Heart right ventricle (tissue), 16 donors: ENCODE data around the gene KIF3A. TPM values are rescaled to one million over a fixed set of nuclear protein-coding genes. Genes with fewer than 3 reads are reported as not detected.
A peak's percentile ranks its signal among the peaks of the same experiment; 100 is the strongest.

ENCODE experiments used
- ATAC-seq, 8 donors: fragments of 200-7000 bp; cut with Tn5 transposase; one replicate each; pipeline ENCODE4 v1.9.1; 2020; ENCODE audit warnings: mild to moderate bottlenecking in 8 of 8, moderate library complexity in 8 of 8, moderate number of reproducible peaks in 1 of 8
- DNase-seq, 2 donors: peaks; one replicate each; pipeline ENCODE4 v3.0.0-alpha.2; 2020
- H3K27ac ChIP-seq, 10 donors: fragments of 200-600 bp; sonication (generic) in 2 of 10; one replicate each; pipeline versions ENCODE4 v1.5.0 to v1.8.0; 2020 to 2022; ENCODE audit warnings: mild to moderate bottlenecking in 3 of 10
- H3K27me3 ChIP-seq, 7 donors: fragments of 200-600 bp; one replicate each; pipeline ENCODE4 v1.8.0; 2021 to 2022; ENCODE audit warnings: mild to moderate bottlenecking in 2 of 7
- H3K36me3 ChIP-seq, 9 donors: fragments of 200-600 bp; sonication (generic) in 1 of 9; one replicate each; pipeline versions ENCODE4 v1.5.0 to v1.8.0; 2020 to 2022; ENCODE audit warnings: mild to moderate bottlenecking in 2 of 9
- H3K4me1 ChIP-seq, 9 donors: fragments of 200-600 bp; sonication (generic) in 1 of 9; one replicate each; pipeline versions ENCODE4 v1.5.0 to v1.8.0; 2020 to 2022; ENCODE audit warnings: mild to moderate bottlenecking in 4 of 9
- H3K4me3 ChIP-seq, 10 donors: fragments of 200-600 bp; sonication (generic) in 2 of 10; one replicate each; pipeline versions ENCODE4 v1.5.0 to v1.8.0; 2020 to 2022; ENCODE audit warnings: mild to moderate bottlenecking in 7 of 10, moderate library complexity in 2 of 10
- H3K9me3 ChIP-seq, 11 donors: fragments of 200-600 bp in 10 of 11; sonication (generic) in 2 of 11; one replicate each; pipeline versions ENCODE4 v1.5.0 to v1.8.0; 2013 to 2022; ENCODE audit warnings: mild to moderate bottlenecking in 2 of 11, control low read depth in 1 of 11, moderate library complexity in 1 of 11
- WGBS, 2 donors: extraction: QIAGEN DNeasy Blood & Tissue Kit; methylation state at CpG; one replicate each; pipeline ENCODE4 v1.1.7; 2013; ENCODE audit warnings: inconsistent platforms in 1 of 2; 5-methylcytosine and 5-hydroxymethylcytosine counted together
- intact Hi-C, 10 donors: fragments of 100-400 bp; cut with DNase I; formaldehyde crosslinking; loops; one replicate each; pipeline versions ENCODE4 v1.11.1 to v1.14.2; 2022
- polyA plus RNA-seq, 2 donors: library from polyadenylated mRNA; stranded (reverse); fragments of 200-250 nt; gene quantifications; one replicate each; pipeline ENCODE4 v1.2.3, GENCODE V29; 2013
- total RNA-seq, 10 donors: library from RNA; stranded (reverse); fragmentation: NEBNext Ultra II Directional in 3 of 10; extraction: Animal tissue kit (Norgen Biotek cat#: 25700) in 3 of 10; gene quantifications; one replicate each; pipeline versions ENCODE4 v1.2.1 to v1.2.4, GENCODE V29; 2021 to 2023
- TF ChIP-seq, protein P1 (sequence below), 9 donors: fragments of 200-600 bp; sonication (generic) in 2 of 9; IDR thresholded peaks; one replicate each; pipeline versions ENCODE4 v1.5.0 to v1.8.0; 2021 to 2022; ENCODE audit warnings: antibody characterized with exemption in 9 of 9, mild to moderate bottlenecking in 5 of 9, moderate library complexity in 1 of 9
- donor health status: Arrhythmogenic right ventricular cardiomyopathy.
- donor health status: ischemic (EF 13 %, LVEDD 7.1; RV severe dilation, severe dysfunction).
- donor health status: healthy with polysubstance abuse.
- donor health status: DM: no; HTN: yes; CAD: no.
- donor health status: DM: no; HTN: no; CAD: no.
- donor health status: ischemic (EF 25% LVEDD 6.9; RV normal size, moderate dysfunction).
- donor health status: ischemic (EF 25% LVEDD 5.7; RV mildly dilated, moderate dysfunction).
- donor health status: healthy.
- donor health status: DM: yes; HTN: yes; CAD: no.
- donor health status: Ischemic cardiomyopathy.
- donor health status: ischemic (EF 35%, LVEDD 5.7; RV mildly dilated, moderate dysfunction).
- donor health status: nonischemic (EF 11% LVEDD 7.7; RV severe dilation, severe dysfunction).
- donor health status: DM: yes; HTN: yes; CAD: no.
- donor health status: PGD.
- donor health status: ischemic (EF 29% LVEDD 5.4; RV normal size, mild dysfunction).
- donor health status: nonischemic (EF 23%, LVEDD 6.1; RV moderate dilation, normal function).

Gene KIF3A
- total and polyA plus RNA-seq, 12 donors = 2.2 to 18.6 (median 12.5) TPM

GRCh38 chr5:132750471-132751230, 13.3 kb upstream of the KIF3A start:
- Histone ChIP-seq H3K27me3 (peaks cover 0 to 30% (median 16%) of the 10 kb centered on the region in 7 donors), H3K27ac (peak overlapping the region in 1 of 10 donors; percentile 13), H3K9me3 (no peaks in the 10 kb centered on the region), H3K4me3 (no peak overlapping the region), H3K36me3 (peaks cover 0 to 41% (median 0%) of the 10 kb centered on the region in 9 donors), H3K4me1 (peaks cover 4 to 14% (median 9%) of the 10 kb centered on the region in 9 donors)
- DNase-seq (no peak), ATAC-seq (no peak)
- TF ChIP-seq, protein P1, sequence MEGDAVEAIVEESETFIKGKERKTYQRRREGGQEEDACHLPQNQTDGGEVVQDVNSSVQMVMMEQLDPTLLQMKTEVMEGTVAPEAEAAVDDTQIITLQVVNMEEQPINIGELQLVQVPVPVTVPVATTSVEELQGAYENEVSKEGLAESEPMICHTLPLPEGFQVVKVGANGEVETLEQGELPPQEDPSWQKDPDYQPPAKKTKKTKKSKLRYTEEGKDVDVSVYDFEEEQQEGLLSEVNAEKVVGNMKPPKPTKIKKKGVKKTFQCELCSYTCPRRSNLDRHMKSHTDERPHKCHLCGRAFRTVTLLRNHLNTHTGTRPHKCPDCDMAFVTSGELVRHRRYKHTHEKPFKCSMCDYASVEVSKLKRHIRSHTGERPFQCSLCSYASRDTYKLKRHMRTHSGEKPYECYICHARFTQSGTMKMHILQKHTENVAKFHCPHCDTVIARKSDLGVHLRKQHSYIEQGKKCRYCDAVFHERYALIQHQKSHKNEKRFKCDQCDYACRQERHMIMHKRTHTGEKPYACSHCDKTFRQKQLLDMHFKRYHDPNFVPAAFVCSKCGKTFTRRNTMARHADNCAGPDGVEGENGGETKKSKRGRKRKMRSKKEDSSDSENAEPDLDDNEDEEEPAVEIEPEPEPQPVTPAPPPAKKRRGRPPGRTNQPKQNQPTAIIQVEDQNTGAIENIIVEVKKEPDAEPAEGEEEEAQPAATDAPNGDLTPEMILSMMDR (IDR thresholded peaks at IDR 0.05) = no peak
- 76 to 90% methylated on average over 10 of the region's 10 CpGs for whole genome bisulfite sequencing, 2 donors
- intact Hi-C loops = loop anchor here in 2 of 10 donors (5.0 to 10.0 kb wide), 3 partner anchors 64 to 134 kb away; partner anchors contain the start of gene SOWAHA (in 1 of the 2)

DNA sequence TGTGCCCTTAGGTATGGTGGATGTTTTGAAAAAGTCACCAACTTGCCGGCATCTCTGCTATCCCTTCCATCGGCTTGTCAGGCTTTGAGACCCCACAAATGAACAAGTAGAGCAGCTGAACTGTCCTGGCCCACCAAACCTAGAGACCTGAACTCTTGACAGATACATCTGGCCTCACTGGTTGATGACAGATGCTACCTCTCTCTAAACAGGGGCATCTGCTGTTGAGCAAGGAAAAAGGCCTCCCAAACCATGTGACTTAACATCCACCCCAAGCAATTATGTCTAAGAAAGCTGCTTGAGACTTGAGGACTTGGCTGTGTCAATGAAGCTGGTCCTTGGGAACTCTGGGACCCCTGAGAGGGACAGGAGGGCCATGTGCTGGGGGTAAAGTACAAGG, 12.2 kb upstream of the KIF3A start:
- Histone ChIP-seq H3K9me3 (no peaks in the 10 kb centered on the region), H3K4me3 (no peak overlapping the region), H3K27me3 (peaks cover 0 to 40% (median 23%) of the 10 kb centered on the region in 7 donors), H3K36me3 (peaks cover 0 to 36% (median 0%) of the 10 kb centered on the region in 9 donors), H3K4me1 (peaks cover 4 to 14% (median 9%) of the 10 kb centered on the region in 9 donors), H3K27ac (no peak overlapping the region)
- intact Hi-C loops = loop anchor here in 3 of 10 donors (5.0 kb wide), 2 partner anchors 68 to 73 kb away; no protein-coding TSS in a partner anchor
- DNase-seq (no peak), ATAC-seq (no peak)
- WGBS, 2 donors = 97 to 100% methylated on average over 2 of the region's 2 CpGs
- TF ChIP-seq, protein P1 (IDR thresholded peaks at IDR 0.05) = no peak

- Histone ChIP-seq H3K9me3 (no peaks in the 10 kb centered on the region), H3K4me3 (no peak overlapping the region), H3K36me3 (peaks cover 0 to 27% (median 0%) of the 10 kb centered on the region in 9 donors), H3K27me3 (peaks cover 0 to 49% (median 27%) of the 10 kb centered on the region in 7 donors), H3K27ac (no peak overlapping the region), H3K4me1 (peaks cover 4 to 14% (median 9%) of the 10 kb centered on the region in 9 donors)
- WGBS, 2 donors = 91 to 93% methylated on average over 10 of the region's 10 CpGs
- TF ChIP-seq, protein P1 (IDR thresholded peaks at IDR 0.05) = no peak
- DNase-seq = no peak
- intact Hi-C loops = loop anchor here in 3 of 10 donors (5.0 kb wide), 2 partner anchors 69 to 74 kb away; no protein-coding TSS in a partner anchor
- ATAC-seq = no peak
These were observed 11.2 kb upstream of the KIF3A start for GRCh38 chr5:132748522-132749000.

DNA sequence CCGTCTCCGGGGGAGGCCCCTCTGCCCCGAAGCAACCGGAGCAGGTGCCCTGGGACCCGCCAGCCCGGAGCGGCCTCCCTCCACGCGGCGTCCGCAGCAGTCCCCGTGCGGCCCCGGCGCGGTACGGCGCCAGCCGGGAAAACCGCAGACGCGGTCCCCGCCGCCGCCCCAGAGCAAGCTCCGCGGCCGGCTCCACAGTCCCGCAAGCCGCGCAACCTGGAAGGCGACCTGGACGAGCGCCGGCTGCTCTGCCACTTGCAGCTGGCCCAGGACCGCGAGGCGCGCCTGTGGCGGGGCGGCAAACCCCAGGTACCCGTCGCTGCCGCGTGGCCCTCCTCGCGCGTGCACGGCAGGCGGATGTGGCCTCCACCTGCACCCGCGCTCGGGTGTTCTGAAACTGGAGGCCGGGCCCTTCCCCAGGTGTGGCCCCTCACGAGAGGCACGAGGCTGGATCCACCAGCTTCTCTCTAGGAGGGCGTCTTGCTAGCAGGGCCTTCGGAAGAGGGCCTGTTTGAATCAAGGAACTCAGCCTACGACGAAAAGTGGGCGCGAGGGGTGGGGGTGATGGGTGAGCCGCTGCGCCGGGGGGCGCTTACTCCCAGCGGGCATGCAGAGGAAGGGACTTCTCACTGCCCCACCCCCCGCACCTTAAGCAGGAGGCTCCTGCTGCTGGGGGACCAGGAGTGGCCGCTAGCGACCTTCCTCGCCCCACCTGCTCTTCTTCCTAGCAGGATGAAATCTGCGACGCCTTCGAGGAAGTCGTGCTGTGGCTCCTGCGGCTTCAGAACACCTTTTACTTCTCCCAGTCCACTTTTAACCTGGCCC, 10.5 kb upstream of the KIF3A start:
- 33 to 34% methylated on average over 72 to 76 of the region's 76 CpGs for WGBS, 2 donors
- H3K4me1 ChIP-seq = peaks cover 4 to 14% (median 9%) of the 10 kb centered on the region in 9 donors
- H3K27me3 ChIP-seq = peaks cover 0 to 56% (median 33%) of the 10 kb centered on the region in 7 donors
- intact Hi-C loops = loop anchor here in 3 of 10 donors (2.0 to 5.0 kb wide), 3 partner anchors 27 to 74 kb away; no protein-coding TSS in a partner anchor
- TF ChIP-seq, protein P1 (IDR thresholded peaks at IDR 0.05) = no peak
- H3K9me3 ChIP-seq = no peaks in the 10 kb centered on the region
- peak overlapping the region in 1 of 10 donors; percentile 33 for H3K27ac ChIP-seq
- peak overlapping the region in 9 of 10 donors; percentile 23 to 58 (median 53) for H3K4me3 ChIP-seq
- DNase-seq = no peak
- peaks cover 0 to 21% (median 0%) of the 10 kb centered on the region in 9 donors for H3K36me3 ChIP-seq
- peak in 6 of 8 donors; percentile 7 to 33 (median 18) for ATAC-seq
